ENCODE data around the gene EPHA8.

Gene EPHA8

GRCh38 chr1:22628698-22629444 is 65.6 kb downstream of the EPHA8 start:
- DNase-seq, result no peak
- no peak overlapping the region for H3K4me3 ChIP-seq (ENCODE audit: low read depth, low read length)
- H3K27ac ChIP-seq, result no peak overlapping the region
- TF ChIP-seq CTCF (IDR thresholded peaks at IDR 0.05; ENCODE audit: low read depth, low read length, missing control alignments), result no peak
- H3K27me3 ChIP-seq (replicated peaks), result peaks cover 19% of the 10 kb centered on the region
- no peaks in the 10 kb centered on the region for H3K36me3 ChIP-seq (replicated peaks)
- in situ Hi-C loops (cut with HindIII; ENCODE audit: low pct_ligation_motif_present, low sequenced_read_pairs), result no loop called here

GRCh38 chr1:22629886-22630285 is 66.6 kb downstream of the EPHA8 start:
- H3K27me3 ChIP-seq (replicated peaks), result peaks cover 22% of the 10 kb centered on the region
- no peak for DNase-seq
- in situ Hi-C loops (cut with HindIII; ENCODE audit: low pct_ligation_motif_present, low sequenced_read_pairs), result no loop called here
- H3K36me3 ChIP-seq (replicated peaks), result no peaks in the 10 kb centered on the region
- TF ChIP-seq CTCF (IDR thresholded peaks at IDR 0.05; ENCODE audit: low read depth, low read length, missing control alignments), result no peak
- no peak overlapping the region for H3K27ac ChIP-seq
- H3K4me3 ChIP-seq (ENCODE audit: low read depth, low read length), result no peak overlapping the region

GRCh38 chr1:22633697-22634463 is 70.6 kb downstream of the EPHA8 start:
- no peak for DNase-seq
- H3K27me3 ChIP-seq (replicated peaks), result peaks cover 3% of the 10 kb centered on the region

GRCh38 chr1:22635436-22635835 is 72.1 kb downstream of the EPHA8 start:
- no peak for TF ChIP-seq CTCF (IDR thresholded peaks at IDR 0.05; ENCODE audit: low read depth, low read length, missing control alignments)
- in situ Hi-C loops (cut with HindIII; ENCODE audit: low pct_ligation_motif_present, low sequenced_read_pairs), result no loop called here
- no peak overlapping the region for H3K27ac ChIP-seq
- DNase-seq, result no peak
- H3K27me3 ChIP-seq (replicated peaks), result peaks cover 3% of the 10 kb centered on the region
- H3K36me3 ChIP-seq (replicated peaks), result no peaks in the 10 kb centered on the region
- no peak overlapping the region for H3K4me3 ChIP-seq (ENCODE audit: low read depth, low read length)

More at GRCh38 chr1:22633697-22634463, 70.6 kb downstream of the EPHA8 start:
- no peak for TF ChIP-seq CTCF (IDR thresholded peaks at IDR 0.05; ENCODE audit: low read depth, low read length, missing control alignments)
- in situ Hi-C loops (cut with HindIII; ENCODE audit: low pct_ligation_motif_present, low sequenced_read_pairs), result no loop called here
- no peak overlapping the region for H3K27ac ChIP-seq
- H3K36me3 ChIP-seq (replicated peaks), result no peaks in the 10 kb centered on the region
- no peak overlapping the region for H3K4me3 ChIP-seq (ENCODE audit: low read depth, low read length)

- TF ChIP-seq CTCF (IDR thresholded peaks at IDR 0.05; ENCODE audit: low read depth, low read length, missing control alignments), result no peak
- Histone ChIP-seq H3K4me3 (ENCODE audit: low read depth, low read length) (no peak within 1 kb of the TSS), H3K36me3 (replicated peaks) (no peaks in the 10 kb centered on the region), H3K27me3 (replicated peaks) (peaks cover 3% of the 10 kb centered on the region), H3K27ac (no peak within 1 kb of the TSS)
- no peak for DNase-seq
- in situ Hi-C loops (cut with HindIII; ENCODE audit: low pct_ligation_motif_present, low sequenced_read_pairs), result no loop called here
Measured at GRCh38 chr1:22636353-22636752, 73.1 kb downstream of the EPHA8 start, which contains the start of gene C1QA. C1QA (plus strand) TSS chr1:22636628; CDS start chr1:22637617, 989 bp downstream.
